Measurements from ENCODE around the gene FAM229A.

The FAM229A gene

DNA sequence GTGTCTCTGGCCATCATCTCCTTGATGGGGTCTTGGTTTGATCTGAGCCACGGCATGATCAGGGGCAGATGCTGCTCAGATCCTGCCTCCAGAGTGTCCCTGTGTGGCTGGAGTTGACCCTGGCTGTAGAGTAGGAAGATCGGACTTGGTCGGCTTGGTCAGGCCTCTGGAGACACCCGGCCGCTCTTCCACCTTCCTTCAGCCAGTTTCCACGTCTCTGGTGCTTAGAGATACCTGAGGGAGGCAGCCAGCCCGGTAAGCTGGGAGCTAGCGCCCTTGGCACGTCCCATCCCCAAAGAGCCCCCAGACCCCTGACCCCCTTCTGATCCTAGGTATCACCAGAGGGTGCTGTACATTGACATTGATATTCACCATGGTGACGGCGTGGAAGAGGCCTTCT lies 35.1 kb downstream of the FAM229A start:
- no peak for DNase-seq

DNA sequence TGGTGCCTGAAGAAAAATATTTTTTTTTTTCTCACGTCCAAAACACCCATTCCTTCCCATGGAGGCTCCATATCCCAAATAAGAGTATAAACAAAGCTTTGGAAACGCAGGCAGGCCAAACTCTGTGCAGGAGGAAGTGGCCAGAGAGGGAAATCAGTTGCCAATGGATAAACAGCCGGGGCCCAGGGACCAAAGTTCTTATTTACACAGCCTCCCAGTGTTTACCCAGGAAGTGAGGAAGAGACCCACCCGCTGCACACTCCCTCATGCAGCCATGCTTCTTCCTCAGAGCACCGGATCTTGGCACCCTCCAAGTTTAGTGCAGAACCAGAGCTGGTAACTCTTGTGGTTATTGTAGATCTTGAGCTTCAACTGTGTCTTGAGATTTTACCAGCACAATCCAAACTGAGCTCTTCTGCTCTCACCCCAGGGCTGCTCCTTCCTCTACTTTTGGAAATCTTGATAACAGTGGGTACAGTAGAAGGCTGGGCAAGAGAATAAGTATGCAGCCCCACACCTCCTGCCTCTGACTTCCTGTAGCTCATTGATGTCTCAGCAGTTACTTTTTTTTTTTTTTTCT lies 40.5 kb downstream of the FAM229A start:
- DNase-seq: no peak

DNA sequence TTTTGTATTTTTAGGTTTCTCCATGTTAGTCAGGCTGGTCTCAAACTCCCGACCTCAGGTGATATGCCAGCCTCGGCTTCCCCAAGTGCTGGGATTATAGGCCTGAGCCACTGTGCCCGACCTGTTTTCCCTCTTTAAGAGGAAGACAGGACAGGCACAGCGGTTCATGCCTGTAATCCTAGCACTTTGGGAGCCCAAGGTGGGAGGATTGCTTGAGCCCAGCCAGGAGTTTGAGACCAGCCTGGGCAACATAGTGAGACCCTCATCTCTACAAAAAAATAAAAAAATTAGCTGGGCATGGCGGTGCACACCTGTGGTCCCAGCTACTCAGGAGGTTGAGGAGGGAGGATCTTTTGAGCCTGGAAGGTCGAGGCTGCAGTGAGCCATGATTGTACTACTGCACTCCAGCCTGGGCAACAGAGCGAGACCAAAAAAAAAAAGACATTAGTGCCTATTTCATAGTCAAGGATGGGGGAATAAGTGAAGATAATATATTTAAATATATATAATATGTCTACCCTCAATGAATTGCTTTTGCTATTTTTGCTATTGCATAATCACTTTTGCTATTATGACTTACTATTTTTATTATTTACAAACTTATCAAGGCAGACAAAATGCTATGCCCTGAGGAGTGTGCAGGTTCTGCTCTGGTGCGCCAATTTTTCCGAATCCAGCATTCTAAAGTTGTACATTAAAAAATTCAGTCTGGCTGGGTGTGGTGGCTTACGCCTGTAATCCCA lies 44.0 kb downstream of the FAM229A start:
- no peak for DNase-seq

DNA sequence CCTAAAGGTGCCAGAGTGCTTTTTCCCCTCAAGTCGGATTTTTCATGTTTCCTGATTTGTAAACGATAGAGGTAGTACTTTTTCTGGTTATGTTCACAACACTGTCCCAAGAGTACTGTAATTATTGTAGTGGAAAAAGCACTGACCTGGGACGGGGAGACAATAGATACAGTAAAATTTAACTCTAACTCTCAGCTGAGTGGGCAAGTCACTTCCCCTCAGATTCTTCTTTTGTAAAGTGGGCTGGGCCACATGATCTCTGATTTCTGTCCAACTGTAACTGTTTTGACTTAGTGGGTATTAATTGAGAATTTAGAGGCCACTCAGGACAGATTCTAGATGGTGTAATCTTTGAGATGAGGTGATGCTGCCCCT lies 45.4 kb downstream of the FAM229A start:
- DNase-seq: no peak

DNA sequence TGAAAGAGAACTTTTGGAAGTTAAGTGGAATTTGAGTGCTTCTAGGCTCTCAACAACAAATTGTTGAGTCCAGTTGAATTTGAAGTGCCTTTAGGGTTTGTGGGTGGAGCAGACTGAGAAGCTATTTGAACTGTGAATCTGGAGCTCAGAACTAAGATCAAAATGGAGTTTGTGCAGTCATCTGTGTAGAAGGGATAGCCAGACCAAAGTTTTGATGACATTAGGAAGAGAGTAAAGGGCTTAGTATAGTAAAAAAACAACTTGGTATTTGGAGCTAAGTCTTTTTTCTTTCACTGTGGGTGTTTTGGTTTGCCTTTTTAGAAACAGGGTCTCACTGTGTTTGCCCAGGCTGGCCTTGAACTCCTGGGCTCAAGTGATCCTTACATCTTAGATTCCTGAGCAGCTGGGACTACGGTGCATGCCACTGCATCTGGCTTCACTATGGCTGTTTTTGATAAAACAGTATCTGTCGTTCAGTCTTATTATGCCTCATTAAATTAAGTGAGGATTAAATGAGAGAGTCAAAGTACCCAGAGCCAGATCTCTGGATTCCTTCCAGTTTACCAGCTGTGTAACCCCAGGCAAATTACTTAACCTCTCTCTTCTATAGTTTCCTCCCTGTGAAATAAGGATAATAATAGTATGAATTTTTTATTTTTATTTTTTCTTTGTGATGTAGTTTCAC lies 50.4 kb downstream of the FAM229A start:
- no peak for DNase-seq

Measured in amniotic stem cell (primary cell).